Endothelial cell of umbilical vein (primary cell): ENCODE results near the gene GPBP1L1.

ENCODE experiments used
- EZH2 ChIP-seq: IDR thresholded peaks from 2 replicates; pipeline ENCODE4 v1.6.1; 2012; ENCODE audit warnings: borderline replicate concordance, low read depth, mild to moderate bottlenecking, moderate library complexity, low read length, inconsistent platforms; ENCODE audit not compliant: severe bottlenecking
- FOS ChIP-seq: IDR thresholded peaks from 2 replicates; pipeline ENCODE4 v1.6.1; 2011; ENCODE audit warnings: mild to moderate bottlenecking, low read length, moderate library complexity, borderline replicate concordance; ENCODE audit not compliant: insufficient read depth
- JUN ChIP-seq: IDR thresholded peaks from 2 replicates; pipeline ENCODE4 v1.6.1; 2011; ENCODE audit warnings: borderline replicate concordance, low read depth; ENCODE audit not compliant: insufficient read length, insufficient read depth
- MYC ChIP-seq: IDR thresholded peaks from one replicate; pipeline ENCODE4 v1.6.1; 2011; ENCODE audit warnings: mild to moderate bottlenecking, low read depth, low read length
- POLR2A ChIP-seq: IDR thresholded peaks from 2 replicates; pipeline ENCODE4 v1.6.1; 2012; ENCODE audit warnings: low read depth, mild to moderate bottlenecking, control low read depth, low read length
- POLR2AphosphoS5 ChIP-seq: IDR thresholded peaks from 2 replicates; pipeline ENCODE4 v1.6.1; 2012; ENCODE audit warnings: low read depth, mild to moderate bottlenecking, control low read depth, low read length, moderate library complexity; ENCODE audit not compliant: insufficient read depth
- TF ChIP-seq, protein P1 (sequence below): IDR thresholded peaks from 2 replicates; pipeline ENCODE4 v1.6.1; 2011; ENCODE audit not compliant: insufficient read depth, insufficient read length
- TF ChIP-seq, protein P2 (sequence below), 2 donors: IDR thresholded peaks; 1 replicate in 1 of 2; 2 replicates in 1 of 2; pipeline ENCODE4 v1.5.1; 2011; ENCODE audit warnings: low read length in 2 of 2, mild to moderate bottlenecking in 2 of 2, moderate library complexity in 2 of 2, control low read depth in 1 of 2, inconsistent platforms in 1 of 2, low read depth in 1 of 2; ENCODE audit not compliant: insufficient read depth in 1 of 2; ENCODE audit errors: extremely low read depth in 1 of 2

DNA sequence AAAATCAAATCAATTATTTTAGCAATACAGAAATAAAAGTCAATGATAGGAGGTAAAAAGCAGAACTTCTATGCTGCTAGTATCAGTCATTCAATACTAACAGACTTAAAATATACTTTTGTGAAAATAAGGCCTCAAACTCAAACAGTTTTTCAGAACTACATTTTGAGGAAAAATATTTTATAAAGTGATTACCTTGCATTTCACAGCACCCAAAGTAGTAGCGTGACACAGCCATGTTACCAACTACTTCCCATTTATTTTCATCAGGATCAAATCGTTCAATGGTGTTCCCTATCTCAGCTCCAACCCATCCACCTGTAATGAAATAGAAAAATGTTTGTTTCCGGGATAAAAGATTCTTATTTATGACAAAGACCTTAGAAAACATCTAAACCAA is 30.4 kb upstream of the GPBP1L1 start:
- no peak for TF ChIP-seq POLR2A
- TF ChIP-seq POLR2AphosphoS5 = no peak
- TF ChIP-seq, protein P1, sequence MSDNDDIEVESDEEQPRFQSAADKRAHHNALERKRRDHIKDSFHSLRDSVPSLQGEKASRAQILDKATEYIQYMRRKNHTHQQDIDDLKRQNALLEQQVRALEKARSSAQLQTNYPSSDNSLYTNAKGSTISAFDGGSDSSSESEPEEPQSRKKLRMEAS = no peak
- no peak for TF ChIP-seq JUN
- TF ChIP-seq, protein P2, sequence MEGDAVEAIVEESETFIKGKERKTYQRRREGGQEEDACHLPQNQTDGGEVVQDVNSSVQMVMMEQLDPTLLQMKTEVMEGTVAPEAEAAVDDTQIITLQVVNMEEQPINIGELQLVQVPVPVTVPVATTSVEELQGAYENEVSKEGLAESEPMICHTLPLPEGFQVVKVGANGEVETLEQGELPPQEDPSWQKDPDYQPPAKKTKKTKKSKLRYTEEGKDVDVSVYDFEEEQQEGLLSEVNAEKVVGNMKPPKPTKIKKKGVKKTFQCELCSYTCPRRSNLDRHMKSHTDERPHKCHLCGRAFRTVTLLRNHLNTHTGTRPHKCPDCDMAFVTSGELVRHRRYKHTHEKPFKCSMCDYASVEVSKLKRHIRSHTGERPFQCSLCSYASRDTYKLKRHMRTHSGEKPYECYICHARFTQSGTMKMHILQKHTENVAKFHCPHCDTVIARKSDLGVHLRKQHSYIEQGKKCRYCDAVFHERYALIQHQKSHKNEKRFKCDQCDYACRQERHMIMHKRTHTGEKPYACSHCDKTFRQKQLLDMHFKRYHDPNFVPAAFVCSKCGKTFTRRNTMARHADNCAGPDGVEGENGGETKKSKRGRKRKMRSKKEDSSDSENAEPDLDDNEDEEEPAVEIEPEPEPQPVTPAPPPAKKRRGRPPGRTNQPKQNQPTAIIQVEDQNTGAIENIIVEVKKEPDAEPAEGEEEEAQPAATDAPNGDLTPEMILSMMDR (IDR thresholded peaks at IDR 0.05; ENCODE audit: extremely low read depth in 1 of 2, insufficient read depth in 1 of 2, low read depth in 1 of 2, low read length in 2 of 2) = no peak
- TF ChIP-seq EZH2 = no peak
- no peak for TF ChIP-seq FOS
- no peak for TF ChIP-seq MYC
